A673 (cell line): ENCODE data around the gene KRT80. TPM values are rescaled to one million over a fixed set of nuclear protein-coding genes. Genes with fewer than 3 reads are reported as not detected.

ENCODE experiments used
- BruUV-seq: library from RNA; stranded (reverse); fragments of 400-500 nt; replicated peaks from 2 replicates; lab custom pipeline; 2021; lab: Mats Ljungman, UMichigan
- CTCF ChIA-PET: fragments of 300-600 bp; sonication (Branson Sonifier 250); formaldehyde crosslinking; loops from one replicate; lab custom pipeline; 2022; ENCODE audit warnings: antibody characterized with exemption; lab: Charles Lee
- POLR2A ChIA-PET: fragments of 300-600 bp; sonication (Branson Sonifier 250); formaldehyde crosslinking; loops from one replicate; lab custom pipeline; 2022; ENCODE audit warnings: antibody characterized with exemption; ENCODE audit not compliant: low non-redundant PET; lab: Charles Lee
- DNase-seq: peaks from one replicate; pipeline ENCODE4 v3.0.0-alpha.2; 2015; ENCODE audit warnings: low spot score
- H3K27ac ChIP-seq: fragments of 200-600 bp; sonication (generic); 2 replicates; pipeline ENCODE4 v1.5.1; 2016; ENCODE audit warnings: mixed run types, low read depth, mild to moderate bottlenecking, mixed read lengths, antibody characterized with exemption, low read length; ENCODE audit not compliant: poor library complexity, severe bottlenecking
- H3K27me3 ChIP-seq: fragments of 200-600 bp; sonication (generic); replicated peaks from 2 replicates; pipeline ENCODE4 v1.6.1; 2017; ENCODE audit warnings: mixed run types, low read depth, mild to moderate bottlenecking, mixed read lengths, antibody characterized with exemption, low read length; ENCODE audit not compliant: insufficient read depth, poor library complexity
- H3K36me3 ChIP-seq: fragments of 200-600 bp; sonication (generic); 2 replicates; pipeline ENCODE4 v1.6.1; 2016; ENCODE audit warnings: mixed run types, mild to moderate bottlenecking, mixed read lengths, antibody characterized with exemption, low read length; ENCODE audit not compliant: insufficient read depth, poor library complexity, severe bottlenecking
- H3K4me1 ChIP-seq: fragments of 200-600 bp; sonication (generic); 2 replicates; pipeline ENCODE4 v1.6.1; 2017; ENCODE audit warnings: mixed run types, mild to moderate bottlenecking, mixed read lengths, antibody characterized with exemption, low read length; ENCODE audit not compliant: insufficient read depth, poor library complexity, severe bottlenecking
- H3K4me3 ChIP-seq: fragments of 200-600 bp; sonication (generic); 2 replicates; pipeline ENCODE4 v1.5.1; 2016; ENCODE audit warnings: low read depth, mixed run types, mild to moderate bottlenecking, mixed read lengths, low read length; ENCODE audit not compliant: poor library complexity, severe bottlenecking
- H3K9me3 ChIP-seq: fragments of 200-600 bp; sonication (generic); 2 replicates; pipeline ENCODE4 v1.6.1; 2016; ENCODE audit warnings: mixed run types, low read depth, mild to moderate bottlenecking, mixed read lengths, antibody characterized with exemption, low read length; ENCODE audit not compliant: poor library complexity, severe bottlenecking
- CTCF ChIP-seq: fragments of 300-800, 200-600 bp; sonication (generic); conservative IDR thresholded peaks from 2 replicates; pipeline ENCODE4 v1.5.1; 2017; ENCODE audit warnings: low read depth, mild to moderate bottlenecking, antibody characterized with exemption, low read length, moderate library complexity, mixed read lengths
- EZH2 ChIP-seq: fragments of 200-600 bp; sonication (generic); IDR thresholded peaks from 2 replicates; pipeline ENCODE4 v1.6.1; 2017; ENCODE audit warnings: borderline replicate concordance, low read depth, mild to moderate bottlenecking, mixed read lengths, antibody characterized with exemption, low read length; ENCODE audit not compliant: poor library complexity, severe bottlenecking
- intact Hi-C: fragments of 100-400 bp; cut with micrococcal nuclease; formaldehyde crosslinking; loops from one replicate; pipeline ENCODE4 v1.10.0; 2022; ENCODE audit not compliant: unreplicated experiment
- total RNA-seq: library from RNA; stranded (reverse); gene quantifications from 2 replicates; pipeline ENCODE4 v1.2.3, GENCODE V29; 2021

KRT80 gene
- total RNA-seq, 1 experiment from 2014 or later: 1.0 TPM

GRCh38 chr12:52195065-52195730 lies 3.4 kb upstream of the KRT80 start:
- CTCF ChIA-PET: no interaction called here
- Histone ChIP-seq H3K9me3 (no peaks in the 10 kb centered on the region), H3K27ac (no peak overlapping the region), H3K4me3 (no peak overlapping the region), H3K4me1 (peaks cover 31% of the 10 kb centered on the region), H3K36me3 (no peaks in the 10 kb centered on the region), H3K27me3 (no peaks in the 10 kb centered on the region)
- TF ChIP-seq CTCF (no peak), EZH2 (no peak)
- POLR2A ChIA-PET: no interaction called here
- BruUV-seq: no TSS peak
- intact Hi-C loops: no loop called here
- no peak for DNase-seq

- Histone ChIP-seq H3K27ac (peak overlapping the region; percentile 53), H3K27me3 (no peaks in the 10 kb centered on the region), H3K9me3 (no peaks in the 10 kb centered on the region), H3K4me3 (no peak overlapping the region), H3K36me3 (no peaks in the 10 kb centered on the region), H3K4me1 (peaks cover 31% of the 10 kb centered on the region)
- DNase-seq: peak; percentile 60
- intact Hi-C loops: no loop called here
- TF ChIP-seq CTCF (no peak), EZH2 (no peak)
- POLR2A ChIA-PET: no interaction called here
- CTCF ChIA-PET: no interaction called here
- no TSS peak for BruUV-seq
Observed at GRCh38 chr12:52193991-52194390, 2.2 kb upstream of the KRT80 start.

- peak overlapping the region; percentile 53 for H3K27ac ChIP-seq
- intact Hi-C loops: no loop called here
- CTCF ChIA-PET: no interaction called here
Observed at GRCh38 chr12:52193532-52193931, 1.7 kb upstream of the KRT80 start.

More at GRCh38 chr12:52193532-52193931, 1.7 kb upstream of the KRT80 start:
- BruUV-seq: no TSS peak
- peaks cover 31% of the 10 kb centered on the region for H3K4me1 ChIP-seq
- TF ChIP-seq CTCF (no peak), EZH2 (no peak)
- no peaks in the 10 kb centered on the region for H3K36me3 ChIP-seq
- H3K4me3 ChIP-seq: no peak overlapping the region
- no peaks in the 10 kb centered on the region for H3K9me3 ChIP-seq
- DNase-seq: no peak
- H3K27me3 ChIP-seq: no peaks in the 10 kb centered on the region
- POLR2A ChIA-PET: no interaction called here
